ENCODE measurements around the gene BIRC6.

BIRC6 gene

DNA sequence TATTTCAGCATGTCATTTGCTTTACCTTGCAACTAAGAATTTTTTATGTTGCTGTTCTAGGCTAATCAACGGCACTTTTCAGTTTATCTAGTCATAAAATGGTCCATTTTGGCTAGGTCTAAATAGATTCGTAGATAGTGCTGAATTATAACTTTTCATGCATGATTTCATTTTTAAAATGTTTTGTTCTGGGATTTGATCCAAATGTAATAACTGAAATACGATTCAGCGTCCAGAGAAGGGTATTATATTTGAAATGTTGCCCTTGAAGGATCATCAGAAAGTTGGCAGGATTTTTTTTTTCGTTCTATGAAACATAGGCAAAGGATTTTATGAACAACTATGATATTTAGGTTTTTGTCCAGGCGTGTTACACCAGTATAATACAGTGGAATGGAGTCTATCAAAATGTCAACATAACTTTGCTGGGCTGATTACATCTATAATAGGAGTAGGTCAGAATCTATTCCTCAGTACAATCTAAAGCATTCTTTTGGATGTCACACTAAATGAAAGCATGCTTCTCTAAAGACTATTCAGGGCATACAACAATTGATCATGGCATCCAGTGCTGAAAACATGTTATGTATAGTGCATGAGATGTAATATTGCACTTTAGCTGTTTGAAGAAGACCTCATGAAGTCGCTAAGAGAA lies 295.9 kb downstream of the BIRC6 start:
- TF ChIP-seq, protein P1, sequence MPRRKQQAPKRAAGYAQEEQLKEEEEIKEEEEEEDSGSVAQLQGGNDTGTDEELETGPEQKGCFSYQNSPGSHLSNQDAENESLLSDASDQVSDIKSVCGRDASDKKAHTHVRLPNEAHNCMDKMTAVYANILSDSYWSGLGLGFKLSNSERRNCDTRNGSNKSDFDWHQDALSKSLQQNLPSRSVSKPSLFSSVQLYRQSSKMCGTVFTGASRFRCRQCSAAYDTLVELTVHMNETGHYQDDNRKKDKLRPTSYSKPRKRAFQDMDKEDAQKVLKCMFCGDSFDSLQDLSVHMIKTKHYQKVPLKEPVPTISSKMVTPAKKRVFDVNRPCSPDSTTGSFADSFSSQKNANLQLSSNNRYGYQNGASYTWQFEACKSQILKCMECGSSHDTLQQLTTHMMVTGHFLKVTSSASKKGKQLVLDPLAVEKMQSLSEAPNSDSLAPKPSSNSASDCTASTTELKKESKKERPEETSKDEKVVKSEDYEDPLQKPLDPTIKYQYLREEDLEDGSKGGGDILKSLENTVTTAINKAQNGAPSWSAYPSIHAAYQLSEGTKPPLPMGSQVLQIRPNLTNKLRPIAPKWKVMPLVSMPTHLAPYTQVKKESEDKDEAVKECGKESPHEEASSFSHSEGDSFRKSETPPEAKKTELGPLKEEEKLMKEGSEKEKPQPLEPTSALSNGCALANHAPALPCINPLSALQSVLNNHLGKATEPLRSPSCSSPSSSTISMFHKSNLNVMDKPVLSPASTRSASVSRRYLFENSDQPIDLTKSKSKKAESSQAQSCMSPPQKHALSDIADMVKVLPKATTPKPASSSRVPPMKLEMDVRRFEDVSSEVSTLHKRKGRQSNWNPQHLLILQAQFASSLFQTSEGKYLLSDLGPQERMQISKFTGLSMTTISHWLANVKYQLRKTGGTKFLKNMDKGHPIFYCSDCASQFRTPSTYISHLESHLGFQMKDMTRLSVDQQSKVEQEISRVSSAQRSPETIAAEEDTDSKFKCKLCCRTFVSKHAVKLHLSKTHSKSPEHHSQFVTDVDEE (CRISPR knock-in tag; IDR thresholded peaks at IDR 0.05), result 0 out of 2 replicates have a peak, but pooled peaks have one; percentile 42
- TF ChIP-seq ZFP3 (CRISPR knock-in tag; IDR thresholded peaks at IDR 0.05) (no peak), GLIS3 (CRISPR knock-in tag; IDR thresholded peaks at IDR 0.05) (peak; percentile 59; the same call in 1 of the 2 replicates), ISL1 (CRISPR knock-in tag; IDR thresholded peaks at IDR 0.05) (peak; percentile 98), ESRRG (CRISPR knock-in tag; IDR thresholded peaks at IDR 0.05) (0 out of 2 replicates have a peak, but pooled peaks have one; percentile 7)
- TF ChIP-seq, protein P2, sequence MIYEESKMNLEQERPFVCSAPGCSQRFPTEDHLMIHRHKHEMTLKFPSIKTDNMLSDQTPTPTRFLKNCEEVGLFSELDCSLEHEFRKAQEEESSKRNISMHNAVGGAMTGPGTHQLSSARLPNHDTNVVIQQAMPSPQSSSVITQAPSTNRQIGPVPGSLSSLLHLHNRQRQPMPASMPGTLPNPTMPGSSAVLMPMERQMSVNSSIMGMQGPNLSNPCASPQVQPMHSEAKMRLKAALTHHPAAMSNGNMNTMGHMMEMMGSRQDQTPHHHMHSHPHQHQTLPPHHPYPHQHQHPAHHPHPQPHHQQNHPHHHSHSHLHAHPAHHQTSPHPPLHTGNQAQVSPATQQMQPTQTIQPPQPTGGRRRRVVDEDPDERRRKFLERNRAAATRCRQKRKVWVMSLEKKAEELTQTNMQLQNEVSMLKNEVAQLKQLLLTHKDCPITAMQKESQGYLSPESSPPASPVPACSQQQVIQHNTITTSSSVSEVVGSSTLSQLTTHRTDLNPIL (CRISPR knock-in tag; IDR thresholded peaks at IDR 0.05; ENCODE audit: low read depth), result peak; percentile 82
- TF ChIP-seq, protein P3, sequence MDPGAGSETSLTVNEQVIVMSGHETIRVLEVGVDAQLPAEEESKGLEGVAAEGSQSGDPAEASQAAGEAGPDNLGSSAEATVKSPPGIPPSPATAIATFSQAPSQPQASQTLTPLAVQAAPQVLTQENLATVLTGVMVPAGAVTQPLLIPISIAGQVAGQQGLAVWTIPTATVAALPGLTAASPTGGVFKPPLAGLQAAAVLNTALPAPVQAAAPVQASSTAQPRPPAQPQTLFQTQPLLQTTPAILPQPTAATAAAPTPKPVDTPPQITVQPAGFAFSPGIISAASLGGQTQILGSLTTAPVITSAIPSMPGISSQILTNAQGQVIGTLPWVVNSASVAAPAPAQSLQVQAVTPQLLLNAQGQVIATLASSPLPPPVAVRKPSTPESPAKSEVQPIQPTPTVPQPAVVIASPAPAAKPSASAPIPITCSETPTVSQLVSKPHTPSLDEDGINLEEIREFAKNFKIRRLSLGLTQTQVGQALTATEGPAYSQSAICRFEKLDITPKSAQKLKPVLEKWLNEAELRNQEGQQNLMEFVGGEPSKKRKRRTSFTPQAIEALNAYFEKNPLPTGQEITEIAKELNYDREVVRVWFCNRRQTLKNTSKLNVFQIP (CRISPR knock-in tag; IDR thresholded peaks at IDR 0.05; ENCODE audit: borderline replicate concordance, low read depth), result no peak; the same call in 1 of the 2 replicates
- peak; percentile 79 for ATAC-seq

DNA sequence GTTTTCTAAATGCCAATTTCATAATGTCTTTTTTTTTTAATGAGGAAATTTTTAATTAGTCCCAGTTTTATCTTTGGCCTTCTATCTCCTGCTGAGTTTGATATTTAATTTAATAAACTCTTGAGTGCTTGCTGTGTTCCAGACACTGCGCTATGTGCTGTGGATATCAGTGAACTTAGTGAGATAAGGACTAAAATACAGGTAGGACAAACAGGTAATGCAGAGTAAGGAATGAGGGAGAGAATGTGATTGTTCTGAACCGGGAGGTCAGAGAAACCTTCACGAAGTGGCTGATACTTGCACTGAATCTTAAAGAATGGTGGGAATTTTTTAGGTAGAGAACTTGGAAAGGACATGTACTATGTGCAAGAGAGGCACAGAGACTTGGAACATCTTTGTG lies 299.2 kb downstream of the BIRC6 start:
- no peak for TF ChIP-seq ZNF70 (CRISPR knock-in tag; IDR thresholded peaks at IDR 0.05)
- TF ChIP-seq ZC3H10 (CRISPR knock-in tag; IDR thresholded peaks at IDR 0.05), result no peak
- TF ChIP-seq OSR1 (CRISPR knock-in tag; IDR thresholded peaks at IDR 0.05), result no peak
- TF ChIP-seq ZNF565 (CRISPR knock-in tag; conservative IDR thresholded peaks at IDR 0.05; ENCODE audit: low read depth), result no peak
- TF ChIP-seq, protein P4, sequence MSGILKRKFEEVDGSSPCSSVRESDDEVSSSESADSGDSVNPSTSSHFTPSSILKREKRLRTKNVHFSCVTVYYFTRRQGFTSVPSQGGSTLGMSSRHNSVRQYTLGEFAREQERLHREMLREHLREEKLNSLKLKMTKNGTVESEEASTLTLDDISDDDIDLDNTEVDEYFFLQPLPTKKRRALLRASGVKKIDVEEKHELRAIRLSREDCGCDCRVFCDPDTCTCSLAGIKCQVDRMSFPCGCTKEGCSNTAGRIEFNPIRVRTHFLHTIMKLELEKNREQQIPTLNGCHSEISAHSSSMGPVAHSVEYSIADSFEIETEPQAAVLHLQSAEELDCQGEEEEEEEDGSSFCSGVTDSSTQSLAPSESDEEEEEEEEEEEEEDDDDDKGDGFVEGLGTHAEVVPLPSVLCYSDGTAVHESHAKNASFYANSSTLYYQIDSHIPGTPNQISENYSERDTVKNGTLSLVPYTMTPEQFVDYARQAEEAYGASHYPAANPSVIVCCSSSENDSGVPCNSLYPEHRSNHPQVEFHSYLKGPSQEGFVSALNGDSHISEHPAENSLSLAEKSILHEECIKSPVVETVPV (CRISPR knock-in tag; IDR thresholded peaks at IDR 0.05), result no peak
- TF ChIP-seq ZFP3 (CRISPR knock-in tag; IDR thresholded peaks at IDR 0.05), result no peak
- no peak for TF ChIP-seq CSDC2 (CRISPR knock-in tag; IDR thresholded peaks at IDR 0.05)
- no peak for TF ChIP-seq ZNF8 (CRISPR knock-in tag; IDR thresholded peaks at IDR 0.05)
- TF ChIP-seq, protein P3 (CRISPR knock-in tag; IDR thresholded peaks at IDR 0.05; ENCODE audit: borderline replicate concordance, low read depth), result no peak

DNA sequence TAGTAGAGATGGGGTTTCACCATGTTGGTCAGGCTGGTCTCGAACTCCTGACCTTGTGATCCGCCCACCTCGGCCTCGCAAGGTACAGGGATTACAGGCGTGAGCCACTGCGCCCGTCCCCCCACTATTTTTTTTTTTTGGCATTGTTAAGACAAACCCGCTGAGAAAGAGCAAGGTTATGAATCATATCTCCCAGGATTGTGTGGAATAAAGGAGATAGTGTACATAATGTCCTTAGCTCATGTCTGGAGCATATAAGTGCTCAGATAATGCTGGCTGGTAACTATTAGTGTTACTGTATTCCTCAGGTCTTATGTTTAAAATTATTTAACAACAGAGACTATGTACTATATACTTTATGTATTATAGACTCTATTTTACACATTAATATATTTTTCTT lies 307.0 kb downstream of the BIRC6 start:
- TF ChIP-seq ZC3H10 (CRISPR knock-in tag; IDR thresholded peaks at IDR 0.05) (no peak), ISL1 (CRISPR knock-in tag; IDR thresholded peaks at IDR 0.05) (peak; percentile 62), ZNF8 (CRISPR knock-in tag; IDR thresholded peaks at IDR 0.05) (no peak), TCF4 (CRISPR knock-in tag; IDR thresholded peaks at IDR 0.05; ENCODE audit: borderline replicate concordance) (no peak), RARB (CRISPR knock-in tag; IDR thresholded peaks at IDR 0.05) (no peak)

More for the DNA sequence above, 299.2 kb downstream of the BIRC6 start:
- ATAC-seq, result no peak

DNA sequence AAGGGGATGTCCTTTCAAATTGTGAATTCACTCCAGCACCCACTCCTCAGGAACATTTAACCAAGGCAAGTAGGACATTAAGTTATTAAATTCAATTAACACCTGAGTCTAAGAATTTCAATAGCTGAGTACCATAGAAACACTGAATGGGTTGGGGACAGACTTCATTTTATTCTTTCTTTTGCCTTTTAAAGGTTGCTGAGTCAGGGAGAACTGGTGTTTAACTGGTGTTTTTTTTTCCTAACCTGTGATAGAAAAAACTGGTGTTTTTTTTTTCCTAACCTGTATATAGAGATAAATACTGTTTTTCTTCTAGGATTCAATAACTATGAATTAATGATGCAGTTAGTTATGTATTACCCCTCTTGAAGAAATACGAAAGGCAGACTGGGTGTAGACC lies 309.9 kb downstream of the BIRC6 start:
- TF ChIP-seq, protein P2 (CRISPR knock-in tag; IDR thresholded peaks at IDR 0.05; ENCODE audit: low read depth), result no peak
- TF ChIP-seq, protein P4 (CRISPR knock-in tag; IDR thresholded peaks at IDR 0.05), result no peak
- TF ChIP-seq, protein P3 (CRISPR knock-in tag; IDR thresholded peaks at IDR 0.05; ENCODE audit: borderline replicate concordance, low read depth), result no peak
- no peak for TF ChIP-seq ZNF8 (CRISPR knock-in tag; IDR thresholded peaks at IDR 0.05)
- no peak for ATAC-seq

More for the DNA sequence above, 307.0 kb downstream of the BIRC6 start:
- no peak; the same call in 2 of the 3 replicates for ATAC-seq

All from SK-N-SH treated with all-trans-retinoic acid at 6 μM for 48 hours (cell line).